Measurements from ENCODE around the gene DDO.

GRCh38 chr6:110389689-110390382 lies 25.5 kb downstream of the DDO start:
- TF ChIP-seq CTCF (IDR thresholded peaks at IDR 0.05) (no peak), POLR2A (IDR thresholded peaks at IDR 0.05) (no peak)
